Panc1 (cell line): Measurements from ENCODE around the gene ACSS1. TPM values are rescaled to one million over a fixed set of nuclear protein-coding genes. Genes with fewer than 3 reads are reported as not detected.

Source experiments
- ATAC-seq: fragments of 200-7000 bp; cut with Tn5 transposase; 2 replicates; pipeline ENCODE4 v1.9.1; 2020; ENCODE audit warnings: mild to moderate bottlenecking, moderate library complexity
- BruUV-seq: library from RNA; stranded (reverse); fragments of 400-500 nt; replicated peaks from 2 replicates; lab custom pipeline; 2021; lab: Mats Ljungman, UMichigan
- CTCF ChIA-PET: fragments of 300-600 bp; sonication (Branson Sonifier 250); formaldehyde crosslinking; loops from one replicate; lab custom pipeline; 2022; ENCODE audit warnings: antibody characterized with exemption; lab: Charles Lee
- POLR2A ChIA-PET: fragments of 300-600 bp; sonication (Branson Sonifier 250); formaldehyde crosslinking; loops from one replicate; lab custom pipeline; 2022; ENCODE audit warnings: antibody characterized with exemption; lab: Charles Lee
- DNase-seq: peaks from one replicate; pipeline ENCODE4 v3.0.0-alpha.2; 2010; ENCODE audit warnings: low read depth, low spot score
- H3K27ac ChIP-seq: 2 replicates; pipeline ENCODE4 v1.5.1; 2011; ENCODE audit warnings: mild to moderate bottlenecking, low read length, inconsistent platforms
- H3K27me3 ChIP-seq: fragments of 200-500 bp; sonication (Bioruptor generic); 2 replicates; pipeline ENCODE4 v1.6.0; 2014; ENCODE audit warnings: low read length, inconsistent platforms; ENCODE audit not compliant: control insufficient read depth, insufficient read depth
- H3K36me3 ChIP-seq: fragments of 200-500 bp; sonication (Bioruptor generic); 2 replicates; pipeline ENCODE4 v1.5.1; 2014; ENCODE audit warnings: inconsistent platforms, mild to moderate bottlenecking, low read length, moderate library complexity; ENCODE audit not compliant: control insufficient read depth, insufficient read depth
- H3K4me1 ChIP-seq: 2 replicates; pipeline ENCODE4 v1.5.1; 2011; ENCODE audit warnings: inconsistent platforms, mild to moderate bottlenecking, low read length, moderate library complexity; ENCODE audit not compliant: control insufficient read depth, insufficient read depth
- H3K4me3 ChIP-seq, 2 experiments: 2 replicates each; pipeline ENCODE4 v1.5.1; 2011 to 2012; ENCODE audit warnings: low read depth in 2 of 2, low read length in 2 of 2, mild to moderate bottlenecking in 2 of 2, inconsistent platforms in 1 of 2, moderate library complexity in 1 of 2
- H3K9me3 ChIP-seq: fragments of 200-500 bp; sonication (Bioruptor generic); 2 replicates; pipeline ENCODE4 v1.5.1; 2014; ENCODE audit warnings: low read depth, mild to moderate bottlenecking, inconsistent platforms, low read length, moderate library complexity; ENCODE audit not compliant: control insufficient read depth, insufficient read depth
- POLR2AphosphoS5 ChIP-seq: IDR thresholded peaks from 2 replicates; pipeline ENCODE4 v1.6.1; 2012; ENCODE audit warnings: mild to moderate bottlenecking, low read depth, low read length, moderate library complexity
- SIN3A ChIP-seq: IDR thresholded peaks from 2 replicates; pipeline ENCODE4 v1.6.1; 2012; ENCODE audit warnings: low read depth, mild to moderate bottlenecking, low read length, moderate library complexity, borderline replicate concordance; ENCODE audit not compliant: insufficient read depth
- TCF7L2 ChIP-seq: IDR thresholded peaks from 2 replicates; pipeline ENCODE4 v1.6.1; 2011; ENCODE audit warnings: mild to moderate bottlenecking, low read depth, low read length, inconsistent platforms
- in situ Hi-C: cut with HindIII; loops from 2 replicates; pipeline ENCODE4 v1.10.0; 2016; ENCODE audit warnings: low sequenced_read_pairs, low pct_unique_long_range_greater_than_20kb
- intact Hi-C: fragments of 100-400 bp; cut with micrococcal nuclease; formaldehyde crosslinking; loops from one replicate; pipeline ENCODE4 v1.10.0; 2022; ENCODE audit not compliant: unreplicated experiment
- total RNA-seq: library from RNA; stranded (reverse); gene quantifications from one replicate; pipeline ENCODE4 v1.2.1, GENCODE V29; 2021; ENCODE audit not compliant: unreplicated experiment
- TF ChIP-seq, protein P1 (sequence below), 2 experiments: IDR thresholded peaks; 2 replicates each; pipeline ENCODE4 v1.6.1; 2011 to 2012; ENCODE audit warnings: low read depth in 2 of 2, control low read depth in 1 of 2, low read length in 1 of 2, mild to moderate bottlenecking in 1 of 2, moderate library complexity in 1 of 2; ENCODE audit not compliant: insufficient read depth in 1 of 2
- TF ChIP-seq, protein P2 (sequence below): fragments of 450-650 bp; IDR thresholded peaks from 2 replicates; pipeline ENCODE4 v1.5.1; 2017; ENCODE audit warnings: mild to moderate bottlenecking

Gene ACSS1
- total RNA-seq, 1 experiment from 2014 or later, result 32.2 TPM

GRCh38 chr20:24994186-24994465 lies 63.8 kb downstream of the ACSS1 start:
- no peaks in the 10 kb centered on the region for H3K27me3 ChIP-seq
- H3K27ac ChIP-seq, result peak overlapping the region; percentile 99
- TF ChIP-seq SIN3A (no peak), TCF7L2 (no peak), POLR2AphosphoS5 (no peak)
- TF ChIP-seq, protein P1, sequence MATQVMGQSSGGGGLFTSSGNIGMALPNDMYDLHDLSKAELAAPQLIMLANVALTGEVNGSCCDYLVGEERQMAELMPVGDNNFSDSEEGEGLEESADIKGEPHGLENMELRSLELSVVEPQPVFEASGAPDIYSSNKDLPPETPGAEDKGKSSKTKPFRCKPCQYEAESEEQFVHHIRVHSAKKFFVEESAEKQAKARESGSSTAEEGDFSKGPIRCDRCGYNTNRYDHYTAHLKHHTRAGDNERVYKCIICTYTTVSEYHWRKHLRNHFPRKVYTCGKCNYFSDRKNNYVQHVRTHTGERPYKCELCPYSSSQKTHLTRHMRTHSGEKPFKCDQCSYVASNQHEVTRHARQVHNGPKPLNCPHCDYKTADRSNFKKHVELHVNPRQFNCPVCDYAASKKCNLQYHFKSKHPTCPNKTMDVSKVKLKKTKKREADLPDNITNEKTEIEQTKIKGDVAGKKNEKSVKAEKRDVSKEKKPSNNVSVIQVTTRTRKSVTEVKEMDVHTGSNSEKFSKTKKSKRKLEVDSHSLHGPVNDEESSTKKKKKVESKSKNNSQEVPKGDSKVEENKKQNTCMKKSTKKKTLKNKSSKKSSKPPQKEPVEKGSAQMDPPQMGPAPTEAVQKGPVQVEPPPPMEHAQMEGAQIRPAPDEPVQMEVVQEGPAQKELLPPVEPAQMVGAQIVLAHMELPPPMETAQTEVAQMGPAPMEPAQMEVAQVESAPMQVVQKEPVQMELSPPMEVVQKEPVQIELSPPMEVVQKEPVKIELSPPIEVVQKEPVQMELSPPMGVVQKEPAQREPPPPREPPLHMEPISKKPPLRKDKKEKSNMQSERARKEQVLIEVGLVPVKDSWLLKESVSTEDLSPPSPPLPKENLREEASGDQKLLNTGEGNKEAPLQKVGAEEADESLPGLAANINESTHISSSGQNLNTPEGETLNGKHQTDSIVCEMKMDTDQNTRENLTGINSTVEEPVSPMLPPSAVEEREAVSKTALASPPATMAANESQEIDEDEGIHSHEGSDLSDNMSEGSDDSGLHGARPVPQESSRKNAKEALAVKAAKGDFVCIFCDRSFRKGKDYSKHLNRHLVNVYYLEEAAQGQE (IDR thresholded peaks at IDR 0.05; ENCODE audit: insufficient read depth in 1 of 2, low read depth in 2 of 2, low read length in 1 of 2), result no peak
- TF ChIP-seq, protein P2, sequence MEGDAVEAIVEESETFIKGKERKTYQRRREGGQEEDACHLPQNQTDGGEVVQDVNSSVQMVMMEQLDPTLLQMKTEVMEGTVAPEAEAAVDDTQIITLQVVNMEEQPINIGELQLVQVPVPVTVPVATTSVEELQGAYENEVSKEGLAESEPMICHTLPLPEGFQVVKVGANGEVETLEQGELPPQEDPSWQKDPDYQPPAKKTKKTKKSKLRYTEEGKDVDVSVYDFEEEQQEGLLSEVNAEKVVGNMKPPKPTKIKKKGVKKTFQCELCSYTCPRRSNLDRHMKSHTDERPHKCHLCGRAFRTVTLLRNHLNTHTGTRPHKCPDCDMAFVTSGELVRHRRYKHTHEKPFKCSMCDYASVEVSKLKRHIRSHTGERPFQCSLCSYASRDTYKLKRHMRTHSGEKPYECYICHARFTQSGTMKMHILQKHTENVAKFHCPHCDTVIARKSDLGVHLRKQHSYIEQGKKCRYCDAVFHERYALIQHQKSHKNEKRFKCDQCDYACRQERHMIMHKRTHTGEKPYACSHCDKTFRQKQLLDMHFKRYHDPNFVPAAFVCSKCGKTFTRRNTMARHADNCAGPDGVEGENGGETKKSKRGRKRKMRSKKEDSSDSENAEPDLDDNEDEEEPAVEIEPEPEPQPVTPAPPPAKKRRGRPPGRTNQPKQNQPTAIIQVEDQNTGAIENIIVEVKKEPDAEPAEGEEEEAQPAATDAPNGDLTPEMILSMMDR, result no peak
- H3K9me3 ChIP-seq, result no peaks in the 10 kb centered on the region
- no peaks in the 10 kb centered on the region; the same call in 1 of the 2 replicates for H3K36me3 ChIP-seq
- DNase-seq (no peak), ATAC-seq (no peak)
- no peak overlapping the region for H3K4me3 ChIP-seq
- no TSS peak for BruUV-seq
- ChIA-PET POLR2A (no interaction called here), CTCF (interaction anchor here (0.7 to 1.4 kb wide), 4 partner anchors 69 to 252 kb away, joined by 3 to 5 read pairs (median 4); no protein-coding TSS in a partner anchor)
- peaks cover 49% of the 10 kb centered on the region for H3K4me1 ChIP-seq
- in situ Hi-C loops, result no loop called here
- intact Hi-C loops, result loop anchor here (5.0 to 10.0 kb wide), 3 partner anchors 203 to 403 kb away; partner anchors contain the start of gene ENTPD6

DNA sequence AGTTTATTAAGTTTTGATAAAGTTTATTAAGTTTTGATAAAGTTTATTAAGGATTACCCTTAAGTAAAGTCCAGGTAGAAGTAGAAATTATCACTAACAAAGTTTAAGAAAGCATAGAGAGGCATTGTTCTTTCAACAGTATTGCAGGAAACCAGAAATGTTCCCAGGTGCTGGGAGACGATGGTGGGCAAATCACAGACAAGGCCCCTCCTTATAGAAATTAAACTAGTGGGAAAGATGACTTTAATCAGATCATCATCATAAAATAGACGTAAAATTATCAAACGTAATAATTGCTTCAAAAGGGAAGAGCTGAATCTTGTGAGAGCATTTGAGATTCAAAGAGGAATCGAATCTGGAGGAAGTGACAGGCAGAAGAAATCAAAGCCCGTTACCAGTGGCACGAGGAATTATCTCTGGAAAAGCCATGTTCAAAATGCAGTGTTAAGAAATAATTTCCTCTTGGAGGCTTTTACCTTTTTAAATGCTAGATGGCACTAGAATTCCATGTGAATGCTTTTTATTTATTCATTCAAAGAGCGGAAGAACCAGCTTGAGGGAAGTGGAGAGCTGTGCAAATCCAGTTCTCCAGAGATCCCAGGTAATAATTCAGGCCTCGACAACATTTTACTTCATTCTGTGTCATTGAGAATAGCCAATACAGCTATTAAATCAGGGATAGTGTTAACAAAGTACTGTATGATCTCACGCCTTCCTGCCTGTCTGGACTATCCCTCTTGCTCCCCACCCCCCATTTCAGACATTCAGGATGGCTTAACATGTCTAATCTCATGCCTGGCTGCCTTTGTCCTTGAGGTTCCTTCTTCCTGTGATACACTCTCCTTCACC lies 64.4 kb downstream of the ACSS1 start:
- Histone ChIP-seq H3K4me3 (peak overlapping the region; percentile 82 to 87), H3K36me3 (no peaks in the 10 kb centered on the region; the same call in 1 of the 2 replicates), H3K27ac (peak overlapping the region; percentile 99), H3K9me3 (no peaks in the 10 kb centered on the region), H3K27me3 (no peaks in the 10 kb centered on the region), H3K4me1 (peaks cover 47% of the 10 kb centered on the region)
- DNase-seq (no peak), ATAC-seq (no peak)
- intact Hi-C loops, result loop anchor here (5.0 to 10.0 kb wide), 3 partner anchors 204 to 404 kb away; partner anchors contain the start of gene ENTPD6
- BruUV-seq, result no TSS peak
- in situ Hi-C loops, result no loop called here
- ChIA-PET CTCF (interaction anchor here (0.7 to 1.4 kb wide), 4 partner anchors 70 to 253 kb away, joined by 3 to 5 read pairs (median 4); no protein-coding TSS in a partner anchor), POLR2A (no interaction called here)
- TF ChIP-seq, protein P2, result peak; percentile 62
- TF ChIP-seq SIN3A, result no peak
